Esophagus squamous epithelium (tissue), 4 donors: ENCODE data around the gene HOXB8.
A peak's percentile ranks its signal among the peaks of the same experiment; 100 is the strongest.

ENCODE experiments used
- CTCF ChIP-seq, 6 experiments: fragments of 450-650 bp in 4 of 6; fragments of 200-600 bp in 2 of 6; sonication (generic) in 2 of 6; IDR thresholded peaks; one replicate each; pipeline ENCODE4 v1.5.1; 2016 to 2019; ENCODE audit warnings: antibody characterized with exemption in 6 of 6, mild to moderate bottlenecking in 4 of 6, moderate library complexity in 4 of 6
- POLR2A ChIP-seq, 4 donors: fragments of 450-650 bp; IDR thresholded peaks; one replicate each; pipeline ENCODE4 v1.6.1; 2017; ENCODE audit warnings: antibody characterized with exemption in 4 of 4, mild to moderate bottlenecking in 4 of 4, moderate library complexity in 3 of 4

- TF ChIP-seq CTCF (IDR thresholded peaks at IDR 0.05) (no peak), POLR2A (IDR thresholded peaks at IDR 0.05) (peak in 2 of 4 donors; percentile 36 to 47)
These were observed 38.4 kb downstream of the HOXB8 start for GRCh38 chr17:48576479-48577309.
